ENCODE measurements around the gene DUSP3. TPM values are rescaled to one million over a fixed set of nuclear protein-coding genes. Genes with fewer than 3 reads are reported as not detected.

Gene DUSP3
- total RNA-seq, 1 experiment from 2014 or later = 16.9 TPM

DNA sequence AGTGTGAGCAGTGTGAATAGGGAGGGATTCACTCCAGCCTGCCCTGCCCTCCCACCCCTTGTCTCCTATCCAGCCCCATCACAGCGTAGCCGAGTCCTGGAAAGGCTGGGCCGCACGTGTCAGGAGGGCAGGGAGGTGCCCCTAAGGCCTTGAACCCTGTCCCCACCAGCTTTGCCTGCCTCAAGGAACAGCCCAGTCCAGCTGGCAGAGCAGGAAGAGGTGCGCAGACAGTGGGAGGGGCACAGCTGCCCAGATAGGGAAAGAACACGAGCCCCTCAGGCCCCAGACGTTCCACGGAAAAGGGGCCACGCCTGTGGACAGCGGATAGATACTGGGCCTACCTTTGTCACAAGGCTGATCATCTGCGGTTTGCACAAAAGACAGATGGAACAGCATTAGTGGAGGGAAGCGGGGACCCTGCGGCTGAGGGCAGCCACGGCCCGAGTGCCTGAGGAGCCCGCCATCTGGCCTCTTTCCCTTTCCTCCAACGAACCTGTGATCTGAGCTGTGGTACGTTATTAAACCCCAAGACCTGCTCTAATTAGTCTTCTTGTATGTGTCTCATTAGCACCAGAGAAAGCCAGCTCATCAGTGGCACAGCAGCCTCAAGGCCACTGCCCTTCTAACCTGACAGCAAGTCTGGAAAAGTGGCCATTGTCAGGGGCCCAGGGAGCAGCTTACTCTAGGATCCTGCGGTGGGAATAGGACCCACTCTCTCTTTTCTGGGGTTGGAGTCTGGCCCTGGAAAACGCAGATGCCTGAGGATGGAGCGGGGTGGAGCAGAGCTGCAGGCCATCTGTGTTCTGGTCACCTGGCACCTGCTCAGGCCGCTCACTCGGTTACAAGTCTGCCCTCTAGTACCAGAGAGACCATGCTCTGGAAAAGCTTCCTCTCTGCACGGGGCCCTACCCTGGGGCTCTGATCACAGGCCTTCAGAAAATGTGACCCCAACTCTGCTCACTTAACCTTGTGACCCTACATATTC, 37.9 kb upstream of the DUSP3 start:
- H3K27ac ChIP-seq (ENCODE audit: insufficient read length, low read depth, low read length) = no peak overlapping the region

More for the DNA sequence above, 37.9 kb upstream of the DUSP3 start:
- no peak overlapping the region for H2BK12ac ChIP-seq (ENCODE audit: insufficient read length, low read depth, low read length)
- H2BK20ac ChIP-seq (ENCODE audit: low read depth, low read length, poor library complexity, severe bottlenecking) = no peak overlapping the region
- no peaks in the 10 kb centered on the region for H3K27me3 ChIP-seq (ENCODE audit: insufficient read depth, low read length)
- Mint-ChIP-seq H3K27ac (no peak overlapping the region; a peak in 2 of 7 replicates), H3K4me3 (no peak overlapping the region), H3K9me3 (no peaks in the 10 kb centered on the region), H3K36me3 (ENCODE audit: insufficient read depth in 1 of 3, low read depth in 3 of 3) (peaks cover 0 to 7% (median 0%) of the 10 kb centered on the region in 3 experiments; a peak in 4 of 7 replicates), H3K27me3 (ENCODE audit: low read depth) (no peaks in the 10 kb centered on the region), H3K4me1 (peaks cover 4 to 7% of the 10 kb centered on the region in 2 experiments)
- H2BK15ac ChIP-seq (ENCODE audit: low read depth, low read length) = no peak overlapping the region
- no peak overlapping the region for H2AFZ ChIP-seq (ENCODE audit: low read length)
- H4K5ac ChIP-seq (ENCODE audit: insufficient read length, low read depth, low read length) = no peak overlapping the region
- no peak overlapping the region for H3K18ac ChIP-seq (ENCODE audit: insufficient read length, low read depth, low read length)
- H3K79me2 ChIP-seq (ENCODE audit: insufficient read depth, low read length) = no peaks in the 10 kb centered on the region
- H3K23me2 ChIP-seq (ENCODE audit: insufficient read length, low read depth, low read length, poor library complexity, severe bottlenecking) = no peaks in the 10 kb centered on the region
- H3K14ac ChIP-seq (ENCODE audit: insufficient read depth, low read length) = no peak overlapping the region
- H3T11ph ChIP-seq (ENCODE audit: low read length) = no peak overlapping the region
- H3K9me3 ChIP-seq (ENCODE audit: control insufficient read depth, low read depth, low read length) = no peaks in the 10 kb centered on the region
- H3K4me2 ChIP-seq (ENCODE audit: insufficient read depth, insufficient read length, low read length) = no peak overlapping the region
- no peak overlapping the region for H4K8ac ChIP-seq (replicated peaks; ENCODE audit: insufficient read length, low read depth, low read length)
- H4K20me1 ChIP-seq (ENCODE audit: control insufficient read depth, insufficient read depth, insufficient read length) = no peaks in the 10 kb centered on the region
- TF ChIP-seq, protein P1, sequence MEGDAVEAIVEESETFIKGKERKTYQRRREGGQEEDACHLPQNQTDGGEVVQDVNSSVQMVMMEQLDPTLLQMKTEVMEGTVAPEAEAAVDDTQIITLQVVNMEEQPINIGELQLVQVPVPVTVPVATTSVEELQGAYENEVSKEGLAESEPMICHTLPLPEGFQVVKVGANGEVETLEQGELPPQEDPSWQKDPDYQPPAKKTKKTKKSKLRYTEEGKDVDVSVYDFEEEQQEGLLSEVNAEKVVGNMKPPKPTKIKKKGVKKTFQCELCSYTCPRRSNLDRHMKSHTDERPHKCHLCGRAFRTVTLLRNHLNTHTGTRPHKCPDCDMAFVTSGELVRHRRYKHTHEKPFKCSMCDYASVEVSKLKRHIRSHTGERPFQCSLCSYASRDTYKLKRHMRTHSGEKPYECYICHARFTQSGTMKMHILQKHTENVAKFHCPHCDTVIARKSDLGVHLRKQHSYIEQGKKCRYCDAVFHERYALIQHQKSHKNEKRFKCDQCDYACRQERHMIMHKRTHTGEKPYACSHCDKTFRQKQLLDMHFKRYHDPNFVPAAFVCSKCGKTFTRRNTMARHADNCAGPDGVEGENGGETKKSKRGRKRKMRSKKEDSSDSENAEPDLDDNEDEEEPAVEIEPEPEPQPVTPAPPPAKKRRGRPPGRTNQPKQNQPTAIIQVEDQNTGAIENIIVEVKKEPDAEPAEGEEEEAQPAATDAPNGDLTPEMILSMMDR (conservative IDR thresholded peaks at IDR 0.05) = no peak
- no peaks in the 10 kb centered on the region for H3K4me1 ChIP-seq (ENCODE audit: insufficient read depth, low read length)
- no peak overlapping the region for H3K23ac ChIP-seq (ENCODE audit: insufficient read length, low read depth, low read length)
- no peak overlapping the region for H3K9ac ChIP-seq (ENCODE audit: extremely low read depth, insufficient read length, low read length)
- no peak for DNase-seq
- no peak overlapping the region for H3K4ac ChIP-seq (ENCODE audit: low read depth, low read length)
- H2BK5ac ChIP-seq (ENCODE audit: insufficient read length, low read length) = no peak overlapping the region
- H2BK120ac ChIP-seq (ENCODE audit: low read depth, low read length, poor library complexity, severe bottlenecking) = no peak overlapping the region
- no peak overlapping the region for H4K91ac ChIP-seq (ENCODE audit: insufficient read length, low read depth, low read length)
- H3K56ac ChIP-seq (ENCODE audit: insufficient read length, low read depth, low read length) = no peak overlapping the region
- no peak overlapping the region for H2AK5ac ChIP-seq (ENCODE audit: insufficient read length, low read length)
- no peaks in the 10 kb centered on the region for H3K79me1 ChIP-seq (ENCODE audit: insufficient read depth, low read depth, low read length, poor library complexity, severe bottlenecking)
- no CpG with 5 or more reads among the region's 24 CpGs for WGBS (ENCODE audit: extremely low coverage, insufficient read length, low lambda C conversion rate)
